NCI-H748 treated with DMSO at 0.1 percent for 48 hours (cell line): ENCODE measurements around the gene PRIM2.
"Not testable (repeated sequence)": the region's sequence is repeated elsewhere in the genome, so short reads cannot be mapped to it uniquely, and the experiment has no call there.

Experiments
- DNase-seq: peaks from one replicate; lab custom pipeline; 2025; lab: John Stamatoyannopoulos, UW

PRIM2 gene

GRCh38 chr6:57365076-57365583, 47.7 kb downstream of the PRIM2 start:
- DNase-seq: not testable (repeated sequence)

- DNase-seq: not testable (repeated sequence)
These were observed 51.7 kb downstream of the PRIM2 start for GRCh38 chr6:57368965-57369731.

DNA sequence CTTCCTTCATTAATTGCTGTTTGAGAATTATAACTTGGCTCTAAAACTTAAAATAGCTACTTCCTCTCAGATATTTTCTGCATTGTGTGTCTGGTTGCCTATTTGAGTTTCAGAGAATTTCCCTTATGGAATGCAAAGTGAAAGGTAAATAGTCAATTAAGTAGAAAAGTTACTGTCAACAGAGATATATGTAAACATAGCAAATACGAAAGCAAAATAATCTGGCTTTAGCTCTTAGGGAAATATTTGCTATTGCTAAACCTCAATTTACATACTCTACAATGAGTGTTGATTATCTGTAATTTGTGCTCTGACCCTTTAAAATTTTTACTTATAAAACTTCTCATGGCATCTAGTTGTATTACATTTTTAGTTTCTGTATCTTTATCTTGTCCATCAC, 54.3 kb downstream of the PRIM2 start:
- not testable (repeated sequence) for DNase-seq

GRCh38 chr6:57374764-57375163, 57.3 kb downstream of the PRIM2 start:
- DNase-seq: not testable (repeated sequence)

DNA sequence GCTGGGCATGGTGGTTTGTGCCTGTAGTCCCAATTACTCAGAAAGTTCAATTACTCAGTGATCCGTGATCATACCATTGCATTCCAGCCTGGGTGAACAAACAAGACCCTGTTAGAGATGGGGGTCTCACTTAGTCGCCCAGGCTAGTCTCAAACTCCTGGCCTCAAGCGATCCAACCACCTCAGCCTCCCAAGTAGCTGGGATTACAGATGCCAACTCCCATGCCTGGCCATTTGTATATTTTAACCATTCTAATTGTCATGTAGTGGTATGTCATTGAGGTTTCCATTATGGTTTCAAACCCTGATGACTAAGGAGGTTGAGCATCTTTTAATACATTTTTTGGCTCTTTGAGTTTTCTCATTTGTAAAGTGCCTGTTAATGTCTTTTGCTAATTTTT, 58.7 kb downstream of the PRIM2 start:
- not testable (repeated sequence) for DNase-seq

DNA sequence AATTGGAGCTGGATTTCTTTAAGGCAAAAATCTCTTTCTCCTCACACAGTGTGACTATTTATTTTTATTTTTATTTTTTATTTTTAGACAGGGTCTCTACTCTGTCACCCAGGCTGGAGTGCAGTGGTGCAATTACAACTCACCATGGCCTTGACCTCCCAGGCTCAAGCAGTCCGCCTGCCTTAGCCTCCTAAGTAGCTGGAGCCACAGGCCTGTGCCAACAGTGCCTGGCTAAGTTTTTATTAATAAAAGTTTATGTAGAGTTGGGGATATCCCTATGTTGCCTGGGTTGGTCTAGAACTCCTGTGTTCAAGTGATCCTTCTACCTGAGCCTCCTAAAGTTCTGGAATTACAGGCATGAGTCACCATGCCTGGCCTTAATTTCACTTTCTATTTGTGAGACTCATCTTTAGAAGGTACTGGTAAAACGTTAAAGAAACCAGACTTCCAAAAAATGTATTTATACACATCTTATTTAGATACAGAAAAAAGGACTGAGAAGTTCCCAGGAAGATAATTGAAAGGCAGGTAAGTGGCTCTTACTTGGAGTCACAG, 71.7 kb downstream of the PRIM2 start:
- not testable (repeated sequence) for DNase-seq

DNA sequence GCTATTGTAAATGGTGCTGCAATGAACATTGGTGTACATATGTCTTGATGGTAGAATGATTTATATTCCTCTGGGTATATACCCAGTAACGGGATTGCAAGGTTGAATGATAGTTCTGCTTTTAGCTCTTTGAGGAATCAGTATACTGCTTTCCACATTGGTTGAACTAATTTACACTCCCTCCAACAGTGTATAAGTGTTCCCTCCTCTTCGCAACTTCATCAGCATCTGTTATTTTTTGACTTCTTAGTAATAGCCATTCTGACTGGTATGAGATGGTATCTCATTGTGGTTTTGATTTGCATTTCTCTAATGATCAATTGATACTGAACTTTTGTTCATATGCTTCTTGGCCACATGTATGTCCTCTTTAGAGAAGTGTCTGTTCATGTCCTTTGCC, 73.4 kb downstream of the PRIM2 start:
- not testable (repeated sequence) for DNase-seq

- not testable (repeated sequence) for DNase-seq
These were observed 74.6 kb downstream of the PRIM2 start for GRCh38 chr6:57392047-57392446.

DNA sequence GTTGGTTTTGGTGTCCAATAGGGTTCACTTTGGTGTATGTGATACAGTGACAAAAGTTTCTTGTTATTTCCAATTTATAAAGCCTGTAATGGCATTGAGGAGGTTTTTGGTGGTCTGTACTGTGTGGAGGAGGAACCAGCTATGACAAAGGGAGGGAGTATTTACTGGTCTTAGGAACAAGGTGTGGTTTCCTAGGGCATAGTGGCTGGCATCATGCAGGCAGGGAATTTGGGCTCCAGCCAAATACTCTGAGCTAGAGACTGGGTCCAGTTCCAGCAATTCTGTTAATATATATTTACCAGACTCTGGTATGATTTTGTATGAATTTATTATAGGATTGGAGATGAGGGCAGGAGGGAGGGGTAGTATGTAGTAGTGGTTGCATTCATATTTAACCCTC, 101.9 kb downstream of the PRIM2 start:
- not testable (repeated sequence) for DNase-seq

GRCh38 chr6:57421503-57421902, 104.1 kb downstream of the PRIM2 start:
- DNase-seq: no peak

DNA sequence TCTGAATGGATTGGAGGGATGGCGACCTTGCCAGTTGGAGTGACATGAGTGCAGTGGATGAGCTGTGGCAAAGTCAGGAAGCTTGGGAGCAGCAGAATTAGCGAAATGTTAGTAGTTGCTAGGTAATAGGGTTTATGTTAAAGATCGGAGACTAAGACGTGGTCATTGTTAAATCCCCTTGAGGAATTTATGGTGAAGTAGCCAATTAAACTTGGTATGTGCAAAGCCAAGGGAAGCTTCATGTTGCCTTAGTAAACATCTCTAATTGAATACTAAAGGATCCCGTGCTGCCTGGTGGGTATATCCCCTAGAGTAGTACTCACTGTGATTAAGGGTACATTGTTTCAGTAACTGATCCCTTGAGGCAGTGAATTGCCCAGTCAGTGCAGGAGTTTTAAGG, 106.0 kb downstream of the PRIM2 start:
- DNase-seq: no peak

- not testable (repeated sequence) for DNase-seq
These were observed 114.3 kb downstream of the PRIM2 start for GRCh38 chr6:57431742-57432141.

- no peak for DNase-seq
These were observed 114.7 kb downstream of the PRIM2 start for GRCh38 chr6:57432157-57432556.

GRCh38 chr6:57432919-57433684, 115.7 kb downstream of the PRIM2 start:
- no peak for DNase-seq

DNA sequence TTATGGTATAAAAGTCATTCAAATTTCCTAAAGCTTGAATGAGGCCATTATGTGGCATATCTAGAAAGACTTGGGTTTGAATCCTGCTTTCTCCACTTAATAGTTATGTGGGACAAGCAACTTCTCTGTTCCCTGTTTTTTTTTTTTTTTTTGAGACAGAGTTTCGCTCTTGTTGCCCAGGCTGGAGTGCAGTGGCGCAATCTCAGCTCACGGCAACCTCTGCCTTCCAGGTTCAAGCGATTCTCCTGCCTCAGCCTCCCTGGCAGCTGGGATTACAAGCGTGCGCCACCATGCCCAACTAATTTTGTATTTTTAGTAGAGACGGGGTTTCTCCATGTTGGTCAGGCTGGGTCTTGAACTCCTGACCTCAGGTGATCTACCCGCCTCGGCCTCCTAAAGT, 116.4 kb downstream of the PRIM2 start:
- DNase-seq: not testable (repeated sequence)

- no peak for DNase-seq
These were observed 117.5 kb downstream of the PRIM2 start for GRCh38 chr6:57434944-57435343.

GRCh38 chr6:57435475-57436160, 118.2 kb downstream of the PRIM2 start:
- no peak for DNase-seq

DNA sequence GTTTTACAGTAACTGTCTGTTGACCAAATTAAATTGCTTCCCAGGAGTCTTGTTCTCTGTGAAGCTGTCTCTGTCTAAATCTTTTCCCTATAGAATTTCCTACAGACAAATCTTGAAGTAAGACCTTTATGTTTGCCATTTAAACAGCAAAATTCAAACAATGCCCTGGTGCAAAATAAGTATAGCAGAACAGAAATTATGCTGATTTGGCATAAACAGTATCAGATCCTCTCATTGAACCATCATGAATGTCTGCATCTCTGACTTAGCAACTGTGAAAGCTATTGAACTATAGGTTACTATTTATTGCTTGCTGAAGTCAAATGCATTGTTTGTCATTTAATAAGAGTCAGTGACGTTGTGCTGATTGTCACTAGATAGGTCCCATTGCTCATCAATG, 123.3 kb downstream of the PRIM2 start:
- not testable (repeated sequence) for DNase-seq

- DNase-seq: not testable (repeated sequence)
These were observed 124.7 kb downstream of the PRIM2 start for GRCh38 chr6:57442133-57442532.

- not testable (repeated sequence) for DNase-seq
These were observed 125.8 kb downstream of the PRIM2 start for GRCh38 chr6:57443181-57443580.

GRCh38 chr6:57444787-57445186, 127.4 kb downstream of the PRIM2 start:
- DNase-seq: not testable (repeated sequence)

DNA sequence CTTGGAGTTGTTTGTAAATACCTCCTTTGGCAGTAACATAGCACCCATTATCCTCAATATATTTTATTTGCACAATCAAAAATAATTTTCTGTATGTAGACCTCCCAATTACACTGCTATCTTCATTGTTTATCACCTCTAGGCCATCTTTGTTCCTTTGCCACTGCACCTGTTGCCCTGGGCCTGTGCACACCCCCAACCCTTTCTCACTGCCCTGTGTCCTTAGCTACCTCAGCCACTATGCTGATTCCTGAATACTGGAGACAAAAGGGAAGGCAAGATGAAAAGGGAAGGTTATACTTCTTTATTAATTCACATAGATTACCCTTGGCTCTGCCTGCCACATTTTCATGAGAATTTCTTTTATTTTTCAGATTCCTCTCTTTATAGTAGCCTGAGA, 127.9 kb downstream of the PRIM2 start:
- not testable (repeated sequence) for DNase-seq
